GM23248 (cell line): Measurements from ENCODE around the gene MEDAG. TPM values are rescaled to one million over a fixed set of nuclear protein-coding genes. Genes with fewer than 3 reads are reported as not detected.

ENCODE experiments used
- DNase-seq: peaks from one replicate; pipeline ENCODE4 v3.0.0-alpha.2; 2015
- H2AFZ ChIP-seq: fragments of 200-600 bp; sonication (generic); 2 replicates; pipeline ENCODE4 v1.6.1; 2016; ENCODE audit warnings: antibody characterized with exemption
- H3F3A ChIP-seq: fragments of 200-600 bp; sonication (generic); 2 replicates; pipeline ENCODE4 v1.6.1; 2016; ENCODE audit warnings: mild to moderate bottlenecking, antibody characterized with exemption, mixed run types; ENCODE audit not compliant: insufficient read depth
- H3K27ac ChIP-seq: fragments of 200-600 bp; sonication (generic); 2 replicates; pipeline ENCODE4 v1.5.1; 2016; ENCODE audit warnings: mild to moderate bottlenecking
- H3K27me3 ChIP-seq: fragments of 200-600 bp; sonication (generic); replicated peaks from 2 replicates; pipeline ENCODE4 v1.6.1; 2016; ENCODE audit warnings: mild to moderate bottlenecking; ENCODE audit not compliant: insufficient read depth
- H3K36me3 ChIP-seq: fragments of 200-600 bp; sonication (generic); 2 replicates; pipeline ENCODE4 v1.6.1; 2016; ENCODE audit warnings: low read depth, mild to moderate bottlenecking
- H3K4me1 ChIP-seq: fragments of 200-600 bp; sonication (generic); 2 replicates; pipeline ENCODE4 v1.6.1; 2016; ENCODE audit warnings: mild to moderate bottlenecking; ENCODE audit not compliant: insufficient read depth
- H3K4me2 ChIP-seq: fragments of 200-600 bp; sonication (generic); one replicate; pipeline ENCODE4 v1.6.1; 2016; ENCODE audit warnings: mild to moderate bottlenecking; ENCODE audit not compliant: unreplicated experiment
- H3K4me3 ChIP-seq: fragments of 200-600 bp; sonication (generic); 2 replicates; pipeline ENCODE4 v1.5.1; 2016; ENCODE audit warnings: mild to moderate bottlenecking
- H3K79me2 ChIP-seq: fragments of 200-600 bp; sonication (generic); 2 replicates; pipeline ENCODE4 v1.6.1; 2016; ENCODE audit warnings: mild to moderate bottlenecking; ENCODE audit not compliant: insufficient read depth
- H3K9ac ChIP-seq: fragments of 200-600 bp; sonication (generic); 2 replicates; pipeline ENCODE4 v1.6.1; 2016; ENCODE audit warnings: mild to moderate bottlenecking
- H3K9me2 ChIP-seq: fragments of 200-600 bp; sonication (generic); 2 replicates; pipeline ENCODE4 v1.6.1; 2016; ENCODE audit warnings: mixed run types, mild to moderate bottlenecking, moderate library complexity; ENCODE audit not compliant: insufficient read depth
- H3K9me3 ChIP-seq: fragments of 200-600 bp; sonication (generic); one replicate; pipeline ENCODE4 v1.6.1; 2017; ENCODE audit warnings: low read depth
- H4K20me1 ChIP-seq: fragments of 200-600 bp; sonication (generic); 2 replicates; pipeline ENCODE4 v1.6.0; 2016; ENCODE audit not compliant: insufficient read depth
- EZH2 ChIP-seq: fragments of 200-600 bp; sonication (generic); IDR thresholded peaks from 2 replicates; pipeline ENCODE4 v1.6.1; 2018; ENCODE audit warnings: antibody characterized with exemption, mild to moderate bottlenecking; ENCODE audit not compliant: insufficient read depth, poor library complexity, severe bottlenecking
- EZH2phosphoT487 ChIP-seq: fragments of 200-600 bp; sonication (generic); IDR thresholded peaks from 2 replicates; pipeline ENCODE4 v1.6.1; 2018; ENCODE audit warnings: antibody characterized with exemption, moderate library complexity, mild to moderate bottlenecking, low read depth; ENCODE audit not compliant: insufficient read depth
- WGBS, 2 experiments: methylation state at CpG; one replicate each; pipeline ENCODE4 v1.1.6; 2015 to 2017; ENCODE audit warnings: low lambda C conversion rate in 2 of 2, low coverage in 1 of 2; ENCODE audit errors: missing lambda C conversion rate in 2 of 2; 5-methylcytosine and 5-hydroxymethylcytosine counted together
- in situ Hi-C: fragments of 300-500 bp; cut with MboI; formaldehyde crosslinking; loops from 2 replicates; pipeline ENCODE4 v1.15.0; 2020
- polyA plus RNA-seq: library from polyadenylated mRNA; unstranded; fragments of >200 nt; fragmentation: Nextera tagmentation; extraction: Ambion mirVana; gene quantifications from 2 replicates; pipeline ENCODE4 v1.2.1, GENCODE V29; 2016
- total RNA-seq: library from RNA; depleted of rRNA; stranded (reverse); fragments of >200 nt; shearing (Covaris generic); gene quantifications from 2 replicates; pipeline ENCODE4 v1.2.3, GENCODE V29; 2014

Gene MEDAG
- total and polyA plus RNA-seq, 2 experiments from 2014 or later, result 86.0 to 243 TPM

- H3K79me2 ChIP-seq, result no peaks in the 10 kb centered on the region
- H3K9me2 ChIP-seq, result no peaks in the 10 kb centered on the region
- in situ Hi-C loops, result no loop called here
- no peaks in the 10 kb centered on the region for H3K27me3 ChIP-seq
- H3K9ac ChIP-seq, result peak overlapping the region; percentile 73
- no peaks in the 10 kb centered on the region for H3K9me3 ChIP-seq
- H3K4me1 ChIP-seq, result peaks cover 67% of the 10 kb centered on the region
- no peaks in the 10 kb centered on the region for H4K20me1 ChIP-seq
- peak; percentile 95 for DNase-seq
- H3K4me3 ChIP-seq, result peak overlapping the region; percentile 8; the same call in 1 of the 2 replicates
- peaks cover 38% of the 10 kb centered on the region for H3F3A ChIP-seq
- peak overlapping the region; percentile 79 for H2AFZ ChIP-seq
- no peaks in the 10 kb centered on the region for H3K36me3 ChIP-seq
- H3K27ac ChIP-seq, result peak overlapping the region; percentile 99
- peak overlapping the region; percentile 73 for H3K4me2 ChIP-seq
- WGBS, 2 experiments, result 0% methylated on average over 4 of the region's 4 CpGs
- TF ChIP-seq EZH2 (no peak), EZH2phosphoT487 (no peak)
Observed at GRCh38 chr13:30895773-30896172, 10.3 kb upstream of the MEDAG start.

GRCh38 chr13:30898070-30898469, 8.0 kb upstream of the MEDAG start:
- H3K9ac ChIP-seq, result peak overlapping the region; percentile 85
- peak overlapping the region; percentile 56 for H3K4me2 ChIP-seq

GRCh38 chr13:30898678-30899241, 7.3 kb upstream of the MEDAG start:
- Histone ChIP-seq H3K9me3 (no peaks in the 10 kb centered on the region), H3K4me3 (peak overlapping the region; percentile 15), H3K27me3 (no peaks in the 10 kb centered on the region), H3K36me3 (no peaks in the 10 kb centered on the region), H3K4me1 (peaks cover 61% of the 10 kb centered on the region), H3K9ac (peak overlapping the region; percentile 85), H3K79me2 (no peaks in the 10 kb centered on the region), H3F3A (peaks cover 44% of the 10 kb centered on the region), H2AFZ (0 out of 2 replicates have a peak overlapping the region, but pooled peaks have one; percentile 4), H4K20me1 (no peaks in the 10 kb centered on the region), H3K27ac (peak overlapping the region; percentile 99), H3K9me2 (no peaks in the 10 kb centered on the region), H3K4me2 (peak overlapping the region; percentile 64)
- peak; percentile 97 for DNase-seq
- in situ Hi-C loops, result no loop called here
- TF ChIP-seq EZH2 (no peak), EZH2phosphoT487 (no peak)
- 1 to 3% methylated on average over 7 of the region's 7 CpGs for WGBS, 2 experiments

More at GRCh38 chr13:30898070-30898469, 8.0 kb upstream of the MEDAG start:
- Histone ChIP-seq H3K36me3 (no peaks in the 10 kb centered on the region), H3K9me2 (no peaks in the 10 kb centered on the region), H3K27ac (peak overlapping the region; percentile 99), H3K9me3 (no peaks in the 10 kb centered on the region), H3K79me2 (no peaks in the 10 kb centered on the region), H3F3A (peaks cover 44% of the 10 kb centered on the region), H4K20me1 (no peaks in the 10 kb centered on the region), H3K4me1 (peaks cover 68% of the 10 kb centered on the region), H3K4me3 (peak overlapping the region; percentile 10; the same call in 1 of the 2 replicates), H2AFZ (no peak overlapping the region), H3K27me3 (no peaks in the 10 kb centered on the region)
- no peak for TF ChIP-seq EZH2
- no peak for TF ChIP-seq EZH2phosphoT487
- no peak for DNase-seq
- in situ Hi-C loops, result no loop called here

GRCh38 chr13:30900436-30900835, 5.6 kb upstream of the MEDAG start:
- no peak for DNase-seq
- Histone ChIP-seq H3K27ac (peak overlapping the region; percentile 99), H3K9me3 (no peaks in the 10 kb centered on the region), H3K4me3 (no peak overlapping the region), H3F3A (peaks cover 57% of the 10 kb centered on the region), H3K36me3 (no peaks in the 10 kb centered on the region), H4K20me1 (no peaks in the 10 kb centered on the region), H3K27me3 (no peaks in the 10 kb centered on the region), H3K79me2 (no peaks in the 10 kb centered on the region), H3K4me1 (peaks cover 63% of the 10 kb centered on the region), H3K4me2 (peak overlapping the region; percentile 29), H2AFZ (no peak overlapping the region), H3K9me2 (no peaks in the 10 kb centered on the region), H3K9ac (peak overlapping the region; percentile 85; the same call in 1 of the 2 replicates)
- WGBS, 2 experiments, result 85 to 89% methylated on average over 4 of the region's 4 CpGs
- TF ChIP-seq EZH2phosphoT487 (no peak), EZH2 (no peak)
- in situ Hi-C loops, result no loop called here
